ENCODE data around the gene NDUFS3.

NDUFS3 gene

DNA sequence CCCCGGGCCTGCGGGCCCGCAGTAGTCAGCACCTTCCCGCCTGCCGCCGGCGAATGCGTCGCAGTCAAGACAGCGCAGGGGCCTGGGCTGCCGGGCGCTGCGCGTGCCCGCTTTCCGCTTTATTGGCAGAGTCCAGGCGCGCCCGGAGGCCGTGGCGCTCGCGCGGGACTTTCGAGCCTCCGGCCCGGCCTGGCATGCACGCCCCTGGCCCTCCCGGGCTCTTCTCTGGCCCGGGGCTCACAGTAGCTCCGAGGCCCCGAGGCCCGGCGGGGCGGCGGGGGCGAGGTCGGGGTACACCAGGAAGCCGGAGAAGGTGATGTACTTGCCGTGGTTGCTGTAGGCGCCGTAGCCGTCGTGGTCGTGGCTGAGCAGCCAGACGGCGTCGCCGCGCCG, 10.7 kb downstream of the NDUFS3 start:
- DNase-seq: no peak
- Histone ChIP-seq H3K27me3 (replicated peaks; ENCODE audit: control insufficient read depth, insufficient read depth, low read length, poor library complexity, severe bottlenecking) (peaks cover 14% of the 10 kb centered on the region), H3K4me3 (ENCODE audit: insufficient read depth, low read depth, low read length, poor library complexity, severe bottlenecking) (no peak overlapping the region), H3K27ac (ENCODE audit: insufficient read depth, low read length, poor library complexity, severe bottlenecking) (no peak overlapping the region), H3K36me3 (ENCODE audit: control insufficient read depth, insufficient read depth, low read length) (no peaks in the 10 kb centered on the region), H3K9me3 (ENCODE audit: control insufficient read depth, low read length) (no peaks in the 10 kb centered on the region), H3K4me1 (ENCODE audit: control insufficient read depth, insufficient read depth, low read length, poor library complexity, severe bottlenecking) (no peaks in the 10 kb centered on the region)

- H3K27ac ChIP-seq (ENCODE audit: insufficient read depth, low read length, poor library complexity, severe bottlenecking): no peak overlapping the region
- H3K4me1 ChIP-seq (ENCODE audit: control insufficient read depth, insufficient read depth, low read length, poor library complexity, severe bottlenecking): no peaks in the 10 kb centered on the region
- no peak for DNase-seq
- no peaks in the 10 kb centered on the region for H3K36me3 ChIP-seq (ENCODE audit: control insufficient read depth, insufficient read depth, low read length)
- no peak overlapping the region for H3K4me3 ChIP-seq (ENCODE audit: insufficient read depth, low read depth, low read length, poor library complexity, severe bottlenecking)
- peaks cover 14% of the 10 kb centered on the region for H3K27me3 ChIP-seq (replicated peaks; ENCODE audit: control insufficient read depth, insufficient read depth, low read length, poor library complexity, severe bottlenecking)
- H3K9me3 ChIP-seq (ENCODE audit: control insufficient read depth, low read length): no peaks in the 10 kb centered on the region
Measured at GRCh38 chr11:47589977-47590861, 11.3 kb downstream of the NDUFS3 start.

GRCh38 chr11:47591764-47592163, 12.9 kb downstream of the NDUFS3 start:
- Histone ChIP-seq H3K36me3 (ENCODE audit: control insufficient read depth, insufficient read depth, low read length) (no peaks in the 10 kb centered on the region), H3K9me3 (ENCODE audit: control insufficient read depth, low read length) (no peaks in the 10 kb centered on the region), H3K4me3 (ENCODE audit: insufficient read depth, low read depth, low read length, poor library complexity, severe bottlenecking) (no peak overlapping the region), H3K4me1 (ENCODE audit: control insufficient read depth, insufficient read depth, low read length, poor library complexity, severe bottlenecking) (no peaks in the 10 kb centered on the region), H3K27me3 (replicated peaks; ENCODE audit: control insufficient read depth, insufficient read depth, low read length, poor library complexity, severe bottlenecking) (peaks cover 14% of the 10 kb centered on the region), H3K27ac (ENCODE audit: insufficient read depth, low read length, poor library complexity, severe bottlenecking) (no peak overlapping the region)
- DNase-seq: no peak

GRCh38 chr11:47592251-47592650, 13.4 kb downstream of the NDUFS3 start:
- Histone ChIP-seq H3K36me3 (ENCODE audit: control insufficient read depth, insufficient read depth, low read length) (no peaks in the 10 kb centered on the region), H3K4me1 (ENCODE audit: control insufficient read depth, insufficient read depth, low read length, poor library complexity, severe bottlenecking) (no peaks in the 10 kb centered on the region), H3K27me3 (replicated peaks; ENCODE audit: control insufficient read depth, insufficient read depth, low read length, poor library complexity, severe bottlenecking) (peaks cover 14% of the 10 kb centered on the region), H3K27ac (ENCODE audit: insufficient read depth, low read length, poor library complexity, severe bottlenecking) (no peak overlapping the region), H3K4me3 (ENCODE audit: insufficient read depth, low read depth, low read length, poor library complexity, severe bottlenecking) (no peak overlapping the region), H3K9me3 (ENCODE audit: control insufficient read depth, low read length) (no peaks in the 10 kb centered on the region)
- no peak for DNase-seq

DNA sequence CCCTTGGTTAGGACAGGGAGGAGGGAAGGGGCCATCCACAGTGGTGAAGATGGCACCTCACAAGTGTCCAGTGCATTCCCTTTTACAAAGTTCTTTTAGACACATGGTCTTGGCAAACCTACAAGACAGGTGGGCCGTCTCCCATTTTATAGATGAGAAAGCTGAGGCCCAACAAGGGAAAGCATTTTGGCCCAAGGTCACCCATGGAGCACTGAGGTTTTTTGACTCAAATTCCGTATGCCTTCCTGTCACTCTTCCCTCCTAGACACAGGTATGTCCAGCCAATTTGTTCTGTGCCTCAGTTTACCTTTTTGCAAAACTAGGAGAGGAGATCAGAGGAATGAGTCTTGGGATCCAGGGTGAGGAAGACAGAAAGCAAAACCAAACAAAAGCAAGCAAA, 14.1 kb downstream of the NDUFS3 start:
- Histone ChIP-seq H3K36me3 (ENCODE audit: control insufficient read depth, insufficient read depth, low read length) (no peaks in the 10 kb centered on the region), H3K27me3 (replicated peaks; ENCODE audit: control insufficient read depth, insufficient read depth, low read length, poor library complexity, severe bottlenecking) (peaks cover 14% of the 10 kb centered on the region), H3K27ac (ENCODE audit: insufficient read depth, low read length, poor library complexity, severe bottlenecking) (no peak overlapping the region), H3K4me1 (ENCODE audit: control insufficient read depth, insufficient read depth, low read length, poor library complexity, severe bottlenecking) (no peaks in the 10 kb centered on the region), H3K9me3 (ENCODE audit: control insufficient read depth, low read length) (no peaks in the 10 kb centered on the region), H3K4me3 (ENCODE audit: insufficient read depth, low read depth, low read length, poor library complexity, severe bottlenecking) (no peak overlapping the region)
- DNase-seq: no peak

DNA sequence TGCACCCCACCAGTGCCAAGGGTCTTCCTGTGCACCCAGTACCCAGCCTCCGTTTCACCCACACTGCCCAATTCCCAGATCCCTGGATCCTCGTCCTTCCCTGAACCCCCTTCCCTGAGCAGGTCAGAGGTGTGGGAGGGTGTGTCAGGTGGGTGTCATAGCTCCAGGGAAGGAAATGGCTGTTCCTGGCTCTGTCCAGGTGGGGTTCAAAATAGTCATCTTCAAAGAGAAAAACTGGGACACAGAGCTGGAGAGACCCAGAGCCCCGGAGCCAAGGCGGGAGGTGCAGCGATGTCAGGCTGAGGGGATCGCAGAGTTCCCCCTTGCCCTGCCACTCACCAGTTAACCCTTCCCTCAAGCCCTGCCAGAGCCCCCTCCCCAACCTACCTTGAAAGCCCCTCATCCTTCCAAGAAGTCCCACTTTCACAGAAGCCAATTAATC, 14.6 kb downstream of the NDUFS3 start:
- Histone ChIP-seq H3K4me3 (ENCODE audit: insufficient read depth, low read depth, low read length, poor library complexity, severe bottlenecking) (no peak overlapping the region), H3K9me3 (ENCODE audit: control insufficient read depth, low read length) (no peaks in the 10 kb centered on the region), H3K36me3 (ENCODE audit: control insufficient read depth, insufficient read depth, low read length) (no peaks in the 10 kb centered on the region), H3K27me3 (replicated peaks; ENCODE audit: control insufficient read depth, insufficient read depth, low read length, poor library complexity, severe bottlenecking) (peaks cover 14% of the 10 kb centered on the region), H3K4me1 (ENCODE audit: control insufficient read depth, insufficient read depth, low read length, poor library complexity, severe bottlenecking) (no peaks in the 10 kb centered on the region), H3K27ac (ENCODE audit: insufficient read depth, low read length, poor library complexity, severe bottlenecking) (no peak overlapping the region)
- DNase-seq: no peak

DNA sequence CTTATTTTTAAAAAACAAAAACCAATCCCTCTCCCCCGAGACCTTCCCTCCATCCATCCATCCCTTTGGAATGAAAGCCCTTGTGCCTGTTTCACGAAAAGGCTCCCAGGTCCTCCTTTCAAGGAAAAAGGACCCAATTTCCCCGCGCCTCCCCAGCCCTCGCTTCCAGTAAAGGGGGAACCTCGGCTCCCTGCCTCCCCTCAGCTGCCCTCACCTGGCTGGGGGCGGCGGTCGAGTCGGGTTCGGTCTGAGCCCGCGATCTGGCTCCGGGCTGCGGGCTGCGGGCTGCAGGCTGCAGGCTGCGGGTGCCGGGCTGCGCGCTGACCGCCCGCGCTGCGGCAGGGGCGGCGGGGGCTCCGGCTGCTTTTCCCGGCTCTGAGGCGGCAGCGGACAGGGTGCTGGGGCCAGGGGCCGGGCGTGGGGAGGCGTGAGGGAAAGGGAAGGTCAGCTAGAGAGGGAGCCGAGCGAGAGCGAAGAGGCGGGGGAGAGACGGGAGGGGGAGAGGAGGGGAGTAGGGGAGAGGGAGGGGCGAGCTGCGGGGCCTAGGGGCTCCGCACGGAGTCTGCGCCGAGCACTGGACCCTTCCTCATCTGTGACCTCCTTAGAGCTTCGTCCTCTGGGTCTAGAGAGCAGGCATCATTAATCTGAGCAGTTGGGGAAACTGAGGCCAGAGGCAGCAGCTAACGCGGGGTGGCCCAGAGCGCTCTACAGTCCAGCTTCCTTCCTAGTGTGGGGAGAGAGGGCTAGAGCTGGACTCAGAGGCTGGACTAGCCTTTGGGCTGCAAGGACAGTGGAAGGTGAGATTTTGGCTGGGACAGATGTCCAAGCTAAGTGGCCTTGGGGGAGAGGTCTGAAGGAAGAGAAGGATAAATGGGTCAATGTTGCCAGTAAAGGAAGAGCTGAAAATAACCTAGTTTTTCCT, 15.3 kb downstream of the NDUFS3 start, which contains the start of gene C1QTNF4:
Gene C1QTNF4, minus strand, starts transcription at position 478 of the 922 bp plus-strand sequence. CDS start 3,601 bp downstream, outside the sequence.
- H3K27me3 ChIP-seq (replicated peaks; ENCODE audit: control insufficient read depth, insufficient read depth, low read length, poor library complexity, severe bottlenecking): peaks cover 14% of the 10 kb centered on the region
- H3K9me3 ChIP-seq (ENCODE audit: control insufficient read depth, low read length): no peaks in the 10 kb centered on the region
- H3K4me3 ChIP-seq (ENCODE audit: insufficient read depth, low read depth, low read length, poor library complexity, severe bottlenecking): no peak within 1 kb of the TSS
- H3K36me3 ChIP-seq (ENCODE audit: control insufficient read depth, insufficient read depth, low read length): no peaks in the 10 kb centered on the region
- H3K27ac ChIP-seq (ENCODE audit: insufficient read depth, low read length, poor library complexity, severe bottlenecking): no peak within 1 kb of the TSS
- no peaks in the 10 kb centered on the region for H3K4me1 ChIP-seq (ENCODE audit: control insufficient read depth, insufficient read depth, low read length, poor library complexity, severe bottlenecking)
- DNase-seq: no peak

- no peak for DNase-seq
- H3K9me3 ChIP-seq (ENCODE audit: control insufficient read depth, low read length): no peaks in the 10 kb centered on the region
- peaks cover 14% of the 10 kb centered on the region for H3K27me3 ChIP-seq (replicated peaks; ENCODE audit: control insufficient read depth, insufficient read depth, low read length, poor library complexity, severe bottlenecking)
- H3K4me1 ChIP-seq (ENCODE audit: control insufficient read depth, insufficient read depth, low read length, poor library complexity, severe bottlenecking): no peaks in the 10 kb centered on the region
- no peak overlapping the region for H3K4me3 ChIP-seq (ENCODE audit: insufficient read depth, low read depth, low read length, poor library complexity, severe bottlenecking)
- H3K27ac ChIP-seq (ENCODE audit: insufficient read depth, low read length, poor library complexity, severe bottlenecking): no peak overlapping the region
- H3K36me3 ChIP-seq (ENCODE audit: control insufficient read depth, insufficient read depth, low read length): no peaks in the 10 kb centered on the region
Measured at GRCh38 chr11:47595029-47595428, 16.2 kb downstream of the NDUFS3 start.

- no peaks in the 10 kb centered on the region for H3K9me3 ChIP-seq (ENCODE audit: control insufficient read depth, low read length)
- H3K4me1 ChIP-seq (ENCODE audit: control insufficient read depth, insufficient read depth, low read length, poor library complexity, severe bottlenecking): no peaks in the 10 kb centered on the region
- no peaks in the 10 kb centered on the region for H3K36me3 ChIP-seq (ENCODE audit: control insufficient read depth, insufficient read depth, low read length)
- no peak for DNase-seq
- no peak overlapping the region for H3K4me3 ChIP-seq (ENCODE audit: insufficient read depth, low read depth, low read length, poor library complexity, severe bottlenecking)
- H3K27me3 ChIP-seq (replicated peaks; ENCODE audit: control insufficient read depth, insufficient read depth, low read length, poor library complexity, severe bottlenecking): peaks cover 14% of the 10 kb centered on the region
- H3K27ac ChIP-seq (ENCODE audit: insufficient read depth, low read length, poor library complexity, severe bottlenecking): no peak overlapping the region
Measured at GRCh38 chr11:47595967-47596366, 17.1 kb downstream of the NDUFS3 start.

GRCh38 chr11:47599902-47600301, 21.0 kb downstream of the NDUFS3 start:
- no peak for DNase-seq
- H3K4me1 ChIP-seq (ENCODE audit: control insufficient read depth, insufficient read depth, low read length, poor library complexity, severe bottlenecking): no peaks in the 10 kb centered on the region

More at GRCh38 chr11:47599902-47600301, 21.0 kb downstream of the NDUFS3 start:
- no peaks in the 10 kb centered on the region for H3K9me3 ChIP-seq (ENCODE audit: control insufficient read depth, low read length)
- H3K36me3 ChIP-seq (ENCODE audit: control insufficient read depth, insufficient read depth, low read length): no peaks in the 10 kb centered on the region
- H3K4me3 ChIP-seq (ENCODE audit: insufficient read depth, low read depth, low read length, poor library complexity, severe bottlenecking): no peak overlapping the region
- H3K27me3 ChIP-seq (replicated peaks; ENCODE audit: control insufficient read depth, insufficient read depth, low read length, poor library complexity, severe bottlenecking): no peaks in the 10 kb centered on the region
- no peak overlapping the region for H3K27ac ChIP-seq (ENCODE audit: insufficient read depth, low read length, poor library complexity, severe bottlenecking)
